Ovary (tissue), 9 donors: ENCODE results near the gene REEP5. TPM values are rescaled to one million over a fixed set of nuclear protein-coding genes. Genes with fewer than 3 reads are reported as not detected.

ENCODE experiments used
- DNase-seq, 5 donors: peaks; one replicate each; pipeline ENCODE4 v3.0.0-alpha.2; 2019 to 2020
- H3K27ac ChIP-seq, 2 donors: fragments of 200-600 bp; one replicate each; pipeline versions ENCODE4 v1.5.1 to v1.8.0; 2019 to 2022
- H3K27me3 ChIP-seq: fragments of 200-600 bp; one replicate; pipeline ENCODE4 v1.8.0; 2022
- H3K36me3 ChIP-seq: fragments of 200-600 bp; sonication (generic); one replicate; pipeline ENCODE4 v1.5.1; 2019
- H3K4me1 ChIP-seq: one replicate; pipeline ENCODE4 v1.8.1; 2013; ENCODE audit warnings: mild to moderate bottlenecking, moderate library complexity; ENCODE audit not compliant: insufficient read depth
- H3K4me3 ChIP-seq: fragments of 200-600 bp; sonication (generic); one replicate; pipeline ENCODE4 v1.5.1; 2017
- H3K9me3 ChIP-seq, 2 donors: fragments of 200-600 bp in 1 of 2; sonication (generic) in 1 of 2; one replicate each; pipeline versions ENCODE4 v1.5.1 to v1.8.1; 2013 to 2019; ENCODE audit warnings: mild to moderate bottlenecking in 1 of 2, moderate library complexity in 1 of 2
- EP300 ChIP-seq: sonication (generic); formaldehyde crosslinking; IDR thresholded peaks from one replicate; pipeline ENCODE4 v1.6.1; 2017; ENCODE audit warnings: antibody characterized with exemption
- POLR2A ChIP-seq: fragments of 450-650 bp; IDR thresholded peaks from one replicate; pipeline ENCODE4 v1.6.1; 2017; ENCODE audit warnings: antibody characterized with exemption, mild to moderate bottlenecking, moderate library complexity
- WGBS, 3 donors: extraction: QIAGEN DNeasy Blood & Tissue Kit in 1 of 3; methylation state at CpG; one replicate each; pipeline versions ENCODE4 v1.1.5 to v1.1.7; 2013 to 2017; 5-methylcytosine and 5-hydroxymethylcytosine counted together
- intact Hi-C, 4 donors: fragments of 100-400 bp; cut with DNase I; formaldehyde crosslinking; loops; one replicate each; pipeline versions ENCODE4 v1.11.0 to v1.15.1; 2022 to 2023
- polyA plus RNA-seq, 2 donors: library from polyadenylated mRNA; stranded (reverse); fragments of 200-250 nt in 1 of 2; fragments of 350-450 nt in 1 of 2; fragmentation: Illumina TruSeq in 1 of 2; extraction: RNeasy Lipid Tissue Mini Kit (QIAGEN cat#74804) in 1 of 2; gene quantifications; one replicate each; pipeline ENCODE4 v1.2.3, GENCODE V29; 2013 to 2014
- total RNA-seq, 7 donors: library from RNA; depleted of rRNA in 2 of 7; stranded (reverse); fragments of >200 nt in 2 of 7; fragmentation: NEBNext Ultra II Directional in 3 of 7; extraction: Animal tissue kit (Norgen Biotek cat#: 25700) in 3 of 7; gene quantifications; one replicate each; pipeline versions ENCODE4 v1.1.0 to v1.2.4, GENCODE V29; 2016 to 2023
- TF ChIP-seq, protein P1 (sequence below), 3 donors: fragments of 450-650 bp in 2 of 3; fragments of 200-600 bp in 1 of 3; IDR thresholded peaks; one replicate each; pipeline versions ENCODE4 v1.5.1 to v1.8.0; 2016 to 2022; ENCODE audit warnings: antibody characterized with exemption in 3 of 3, mild to moderate bottlenecking in 1 of 3
- donor health status: DM: no; HTN: no; CAD: no; lungs with moderate emphysema.
- donor health status: DM: no; HTN: no; CAD: no.
- donor health status: Bipolar disorder and iron deficiency.
- donor health status: DM: yes; HTN: yes; CAD: no.
- donor health status: DM: no; HTN: no; CAD: no.
- donor health status: DM: yes; HTN: yes; CAD: no.

REEP5 gene
- total and polyA plus RNA-seq, 9 donors: 50.2 to 90.4 (median 67.6) TPM

DNA sequence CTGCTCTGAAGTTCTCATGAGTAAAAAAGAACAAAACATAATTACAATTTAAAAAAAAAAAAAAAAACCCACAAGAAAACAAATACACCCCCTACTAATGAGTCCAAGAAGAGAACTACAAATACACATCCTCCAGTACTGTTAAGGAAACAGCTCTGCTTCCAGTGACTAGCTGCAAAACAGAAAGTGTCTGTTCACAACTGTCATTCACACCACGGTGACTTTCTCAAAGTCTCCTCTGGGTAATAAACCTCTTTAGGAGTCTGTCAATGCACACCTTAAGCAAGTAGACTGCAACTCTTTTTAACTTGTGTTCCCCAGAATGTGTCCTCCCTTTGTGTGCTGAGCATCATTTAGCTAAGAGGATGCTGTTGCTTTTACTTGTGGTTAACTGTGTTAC lies 6.2 kb downstream of the REEP5 start:
- intact Hi-C loops: loop anchor here in 1 of 4 donors (10.0 kb wide), 1 partner anchor 59 kb away; the partner anchor contains the start of gene DCP2
- TF ChIP-seq, protein P1, sequence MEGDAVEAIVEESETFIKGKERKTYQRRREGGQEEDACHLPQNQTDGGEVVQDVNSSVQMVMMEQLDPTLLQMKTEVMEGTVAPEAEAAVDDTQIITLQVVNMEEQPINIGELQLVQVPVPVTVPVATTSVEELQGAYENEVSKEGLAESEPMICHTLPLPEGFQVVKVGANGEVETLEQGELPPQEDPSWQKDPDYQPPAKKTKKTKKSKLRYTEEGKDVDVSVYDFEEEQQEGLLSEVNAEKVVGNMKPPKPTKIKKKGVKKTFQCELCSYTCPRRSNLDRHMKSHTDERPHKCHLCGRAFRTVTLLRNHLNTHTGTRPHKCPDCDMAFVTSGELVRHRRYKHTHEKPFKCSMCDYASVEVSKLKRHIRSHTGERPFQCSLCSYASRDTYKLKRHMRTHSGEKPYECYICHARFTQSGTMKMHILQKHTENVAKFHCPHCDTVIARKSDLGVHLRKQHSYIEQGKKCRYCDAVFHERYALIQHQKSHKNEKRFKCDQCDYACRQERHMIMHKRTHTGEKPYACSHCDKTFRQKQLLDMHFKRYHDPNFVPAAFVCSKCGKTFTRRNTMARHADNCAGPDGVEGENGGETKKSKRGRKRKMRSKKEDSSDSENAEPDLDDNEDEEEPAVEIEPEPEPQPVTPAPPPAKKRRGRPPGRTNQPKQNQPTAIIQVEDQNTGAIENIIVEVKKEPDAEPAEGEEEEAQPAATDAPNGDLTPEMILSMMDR (IDR thresholded peaks at IDR 0.05): no peak
- no peak for TF ChIP-seq POLR2A
- DNase-seq: no peak
- Histone ChIP-seq H3K36me3 (no peaks in the 10 kb centered on the region), H3K9me3 (no peaks in the 10 kb centered on the region), H3K4me3 (no peak overlapping the region), H3K27me3 (no peaks in the 10 kb centered on the region), H3K27ac (no peak overlapping the region), H3K4me1 (peaks cover 10% of the 10 kb centered on the region)
- 36 to 59% (median 41%) methylated on average over 1 of the region's 1 CpG for WGBS, 3 donors

DNA sequence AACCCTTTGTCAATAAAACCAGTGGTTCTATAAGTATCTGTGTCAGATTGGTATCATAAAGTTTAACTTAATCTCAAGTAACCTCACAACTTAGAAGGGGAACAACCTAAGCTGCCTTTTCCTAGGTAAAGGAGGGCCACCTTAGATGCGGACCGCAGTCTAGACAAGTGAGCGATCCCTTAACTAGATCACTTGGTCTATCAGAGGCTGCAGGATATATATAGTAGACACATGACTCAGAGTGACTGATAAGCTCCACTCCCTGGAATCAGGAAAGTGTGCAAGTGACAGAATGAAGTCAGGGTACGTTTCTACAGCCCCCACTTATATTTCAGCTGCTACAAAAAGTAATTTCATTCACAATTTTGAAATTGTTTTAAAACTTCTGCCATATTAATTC lies 7.4 kb downstream of the REEP5 start:
- 80 to 86% (median 85%) methylated on average over 4 of the region's 4 CpGs for WGBS, 3 donors
- TF ChIP-seq POLR2A: no peak
- TF ChIP-seq, protein P1 (IDR thresholded peaks at IDR 0.05): no peak
- Histone ChIP-seq H3K9me3 (no peaks in the 10 kb centered on the region), H3K4me3 (no peak overlapping the region), H3K36me3 (no peaks in the 10 kb centered on the region), H3K27me3 (no peaks in the 10 kb centered on the region), H3K4me1 (peaks cover 10% of the 10 kb centered on the region), H3K27ac (no peak overlapping the region)
- no peak for DNase-seq
- intact Hi-C loops: loop anchor here in 1 of 4 donors (10.0 kb wide), 1 partner anchor 60 kb away; the partner anchor contains the start of gene DCP2

DNA sequence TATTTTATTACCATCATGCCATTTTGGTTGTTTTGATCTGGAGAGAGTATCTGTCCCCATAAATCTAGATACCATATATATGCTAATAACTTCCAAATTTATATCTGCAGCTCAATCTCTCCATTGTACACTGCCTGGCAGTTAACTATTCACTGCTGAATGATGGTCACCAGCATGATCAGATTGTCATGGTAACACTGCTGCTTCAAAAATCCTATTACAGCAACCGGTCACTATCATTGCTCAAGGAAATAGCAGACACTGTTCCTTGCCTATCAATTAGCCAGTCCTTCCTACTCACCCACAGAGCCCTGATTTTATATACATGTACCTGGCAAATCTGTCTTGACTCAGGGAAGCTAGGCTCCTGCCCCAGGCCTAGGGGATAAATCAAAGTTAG lies 11.5 kb downstream of the REEP5 start:
- intact Hi-C loops: loop anchor here in 1 of 4 donors (10.0 kb wide), 1 partner anchor 64 kb away; the partner anchor contains the start of gene DCP2
- no peak overlapping the region for H3K4me3 ChIP-seq
- TF ChIP-seq POLR2A (no peak), EP300 (no peak)
- TF ChIP-seq, protein P1 (IDR thresholded peaks at IDR 0.05): no peak
- H3K36me3 ChIP-seq: no peaks in the 10 kb centered on the region
- H3K27ac ChIP-seq: no peak overlapping the region
- no peaks in the 10 kb centered on the region for H3K27me3 ChIP-seq
- H3K4me1 ChIP-seq: peaks cover 5% of the 10 kb centered on the region
- WGBS, 3 donors: 83 to 90% (median 86%) methylated on average over 1 of the region's 1 CpG
- no peaks in the 10 kb centered on the region for H3K9me3 ChIP-seq
- no peak for DNase-seq

DNA sequence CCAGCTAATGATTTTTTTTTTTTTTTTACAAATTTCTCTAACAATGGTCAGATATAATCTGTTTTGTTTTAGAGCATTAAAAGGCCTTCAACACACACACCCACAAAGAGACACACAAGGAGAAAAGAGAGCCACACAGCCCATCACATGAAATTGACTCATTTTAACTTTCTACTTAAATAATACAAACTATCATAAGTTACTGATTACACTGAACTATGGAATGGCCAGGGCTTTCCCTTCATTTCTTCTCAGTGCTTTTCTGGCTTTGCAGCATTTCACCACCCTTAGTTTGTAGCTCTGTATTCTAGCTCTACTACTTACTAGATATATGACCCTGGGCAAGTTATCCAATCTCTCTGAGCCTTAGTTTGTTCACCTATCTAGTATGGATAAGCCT lies 13.2 kb downstream of the REEP5 start:
- intact Hi-C loops: no loop called here

More for the DNA sequence above, 13.2 kb downstream of the REEP5 start:
- H3K27me3 ChIP-seq: no peaks in the 10 kb centered on the region
- TF ChIP-seq POLR2A: no peak
- TF ChIP-seq EP300: no peak
- TF ChIP-seq, protein P1 (IDR thresholded peaks at IDR 0.05): no peak
- no peaks in the 10 kb centered on the region for H3K36me3 ChIP-seq
- H3K4me3 ChIP-seq: no peak overlapping the region
- H3K9me3 ChIP-seq: no peaks in the 10 kb centered on the region
- no peak for DNase-seq
- H3K4me1 ChIP-seq: peaks cover 5% of the 10 kb centered on the region
- no peak overlapping the region for H3K27ac ChIP-seq
